GM20000 (cell line): ENCODE results near the gene REXO5.
"Not testable (repeated sequence)": the region's sequence is repeated elsewhere in the genome, so short reads cannot be mapped to it uniquely, and the experiment has no call there.

ENCODE experiments used
- DNase-seq: peaks from one replicate; pipeline ENCODE4 v3.0.0; 2012; ENCODE audit warnings: low spot score
- CTCF ChIP-seq: IDR thresholded peaks from 2 replicates; pipeline ENCODE4 v1.5.1; 2012; ENCODE audit warnings: mild to moderate bottlenecking, control low read depth; ENCODE audit errors: extremely low read depth, missing control alignments

REXO5 gene

GRCh38 chr16:20803192-20803560, 3.2 kb upstream of the REXO5 start:
- DNase-seq, result no peak
- no peak for TF ChIP-seq CTCF

- no peak for DNase-seq
- TF ChIP-seq CTCF, result no peak
Observed at GRCh38 chr16:20803561-20804214, 2.6 kb upstream of the REXO5 start.

- not testable (repeated sequence) for DNase-seq
Observed at GRCh38 chr16:20805684-20806167, 601 bp upstream of the REXO5 start.

GRCh38 chr16:20807862-20808261, 1.5 kb downstream of the REXO5 start:
- DNase-seq, result no peak
- TF ChIP-seq CTCF, result no peak

- no peak for DNase-seq
- TF ChIP-seq CTCF, result no peak
Observed at GRCh38 chr16:20811889-20812439, 5.6 kb downstream of the REXO5 start.

- DNase-seq, result no peak
- TF ChIP-seq CTCF, result no peak
Observed at GRCh38 chr16:20812510-20812909, 6.2 kb downstream of the REXO5 start.

- no peak for DNase-seq
- no peak for TF ChIP-seq CTCF
Observed at GRCh38 chr16:20814784-20815183, 8.5 kb downstream of the REXO5 start.
